Measurements from ENCODE around the gene MARK4.

GRCh38 chr19:45320997-45321775, 70.1 kb downstream of the MARK4 start:
- TF ChIP-seq CTCF (IDR thresholded peaks at IDR 0.05) (no peak), EP300 (IDR thresholded peaks at IDR 0.05) (no peak), POLR2A (IDR thresholded peaks at IDR 0.05) (no peak)

Data from ovary (tissue), 3 donors.